HG02642 (cell line): ENCODE data around the gene SPATA2.
A peak's percentile ranks its signal among the peaks of the same experiment; 100 is the strongest.
"Not testable (repeated sequence)": the region's sequence is repeated elsewhere in the genome, so short reads cannot be mapped to it uniquely, and the experiment has no call there.

Experiments used
- ATAC-seq: cut with Tn5 transposase; IDR thresholded peaks from one replicate; pipeline ENCODE4 v1.9.1; 2021; ENCODE audit warnings: mild to moderate bottlenecking; ENCODE audit not compliant: unreplicated experiment, poor library complexity

SPATA2 gene, protein sequence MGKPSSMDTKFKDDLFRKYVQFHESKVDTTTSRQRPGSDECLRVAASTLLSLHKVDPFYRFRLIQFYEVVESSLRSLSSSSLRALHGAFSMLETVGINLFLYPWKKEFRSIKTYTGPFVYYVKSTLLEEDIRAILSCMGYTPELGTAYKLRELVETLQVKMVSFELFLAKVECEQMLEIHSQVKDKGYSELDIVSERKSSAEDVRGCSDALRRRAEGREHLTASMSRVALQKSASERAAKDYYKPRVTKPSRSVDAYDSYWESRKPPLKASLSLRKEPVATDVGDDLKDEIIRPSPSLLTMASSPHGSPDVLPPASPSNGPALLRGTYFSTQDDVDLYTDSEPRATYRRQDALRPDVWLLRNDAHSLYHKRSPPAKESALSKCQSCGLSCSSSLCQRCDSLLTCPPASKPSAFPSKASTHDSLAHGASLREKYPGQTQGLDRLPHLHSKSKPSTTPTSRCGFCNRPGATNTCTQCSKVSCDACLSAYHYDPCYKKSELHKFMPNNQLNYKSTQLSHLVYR

DNA sequence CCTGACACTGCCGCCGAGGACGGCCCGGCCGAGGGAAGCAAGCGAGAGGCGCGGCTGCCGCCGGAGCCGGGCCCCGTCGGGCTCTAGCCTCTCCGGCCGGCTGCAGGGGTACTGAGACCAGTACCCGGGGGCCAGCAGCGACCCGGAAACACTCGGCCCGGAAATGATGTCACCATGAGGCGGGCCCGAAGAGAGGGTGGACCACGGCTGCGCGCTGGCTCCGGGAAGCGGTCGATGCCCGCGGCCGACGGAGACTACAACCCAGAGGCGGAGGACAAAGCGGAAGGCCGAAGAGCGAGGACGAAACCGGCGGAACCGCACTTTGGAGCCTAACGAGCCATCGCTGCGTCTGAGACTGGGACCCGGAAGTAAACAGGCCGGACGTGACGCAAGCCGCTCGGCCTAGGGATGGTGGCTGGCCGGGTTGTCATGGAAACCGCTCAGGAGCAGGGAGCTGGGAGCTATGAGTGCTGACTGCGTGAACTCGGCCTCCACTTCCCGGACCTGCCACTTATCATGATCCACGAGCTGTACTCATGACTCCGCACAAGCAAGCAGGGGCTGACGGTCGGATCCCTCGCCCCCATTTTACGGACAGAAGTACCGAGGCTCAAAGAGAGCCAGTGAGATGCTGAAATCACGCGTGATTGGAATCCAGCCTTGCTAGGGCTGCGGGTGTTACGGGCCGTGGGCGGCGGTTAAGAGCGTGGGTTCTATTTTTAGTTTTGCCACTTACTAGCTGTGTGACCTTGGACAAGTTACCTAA lies at the start of gene SPATA2:
Gene SPATA2, minus strand, starts transcription at position 150 of the 766 bp plus-strand sequence. CDS start 7,039 bp downstream, outside the sequence.
- peak; percentile 91 for ATAC-seq

DNA sequence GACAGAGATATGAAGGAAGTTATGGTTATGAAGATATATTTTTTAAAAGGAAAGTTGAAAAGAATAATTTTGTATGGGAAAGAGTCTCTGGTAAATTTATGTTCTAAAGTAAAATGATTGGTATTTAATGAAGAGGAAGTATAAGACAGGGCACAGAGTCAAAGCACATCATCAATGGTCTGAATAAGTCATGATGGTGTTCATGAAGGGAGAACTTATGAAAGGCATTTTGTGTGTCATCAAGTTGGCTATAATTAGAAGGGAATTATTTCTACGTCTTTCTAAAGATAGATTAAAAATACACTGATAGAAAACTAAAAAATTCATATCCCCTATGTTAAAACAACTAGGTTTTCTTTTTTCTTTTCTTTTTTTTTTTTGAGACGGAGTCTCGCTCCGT lies 46.1 kb upstream of the SPATA2 start:
- no peak for ATAC-seq

DNA sequence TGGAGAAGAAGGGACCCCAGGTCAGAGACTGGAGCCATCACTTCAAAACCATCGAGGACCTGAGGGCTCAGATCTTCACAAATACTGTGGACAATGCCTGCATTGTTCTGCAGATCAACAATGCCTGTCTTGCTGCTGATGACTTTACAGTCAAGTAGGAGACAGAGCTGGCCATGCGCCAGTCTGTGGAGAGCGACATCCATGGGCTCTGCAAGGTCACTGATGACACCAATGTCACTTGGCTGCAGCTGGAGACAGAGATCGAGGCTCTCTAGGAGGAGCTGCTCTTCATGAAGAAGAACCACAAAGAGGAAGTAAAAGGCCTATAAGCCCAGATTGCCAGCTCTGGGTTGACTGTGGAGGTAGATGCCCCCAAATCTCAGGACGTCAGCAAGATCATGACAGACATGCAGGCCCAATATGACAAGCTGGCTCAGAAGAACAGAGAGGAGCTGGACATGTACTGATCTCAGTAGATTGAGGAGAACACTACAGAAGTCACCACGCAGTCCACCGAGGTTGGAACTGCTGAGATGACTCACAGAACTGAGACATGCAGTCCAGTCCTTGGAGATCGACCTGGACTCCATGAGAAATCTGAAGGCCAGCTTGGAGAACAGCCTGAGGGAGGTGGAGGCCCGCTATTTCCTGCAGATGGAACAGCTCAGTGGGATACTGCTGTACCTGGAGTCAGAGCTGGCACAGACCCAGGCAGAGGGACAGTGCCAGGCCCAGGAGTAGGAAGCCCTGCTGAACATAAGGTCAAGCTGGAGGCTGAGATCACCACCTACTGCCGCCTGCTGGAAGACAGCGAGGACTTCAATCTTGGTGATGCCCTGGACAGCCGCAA lies 42.0 kb upstream of the SPATA2 start:
- not testable (repeated sequence) for ATAC-seq

DNA sequence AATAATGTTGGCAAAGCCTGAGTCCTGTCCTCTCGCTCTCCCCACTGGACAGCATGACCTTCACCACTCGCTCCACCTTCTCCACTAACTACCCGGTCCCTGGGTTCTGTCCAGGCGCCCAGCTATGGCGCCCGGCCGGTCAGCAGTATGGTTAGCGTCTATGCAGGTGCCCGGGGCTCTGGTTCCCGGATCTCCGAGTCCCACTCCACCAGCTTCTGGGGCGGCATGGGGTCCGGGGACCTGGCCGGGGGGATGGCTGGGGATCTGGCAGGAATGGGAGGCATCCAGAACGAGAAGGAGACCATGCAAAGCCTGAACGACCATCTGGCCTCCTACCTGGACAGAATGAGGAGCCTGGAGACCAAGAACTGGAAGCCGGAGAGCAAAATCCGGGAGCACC lies 41.4 kb upstream of the SPATA2 start:
- ATAC-seq: no peak

DNA sequence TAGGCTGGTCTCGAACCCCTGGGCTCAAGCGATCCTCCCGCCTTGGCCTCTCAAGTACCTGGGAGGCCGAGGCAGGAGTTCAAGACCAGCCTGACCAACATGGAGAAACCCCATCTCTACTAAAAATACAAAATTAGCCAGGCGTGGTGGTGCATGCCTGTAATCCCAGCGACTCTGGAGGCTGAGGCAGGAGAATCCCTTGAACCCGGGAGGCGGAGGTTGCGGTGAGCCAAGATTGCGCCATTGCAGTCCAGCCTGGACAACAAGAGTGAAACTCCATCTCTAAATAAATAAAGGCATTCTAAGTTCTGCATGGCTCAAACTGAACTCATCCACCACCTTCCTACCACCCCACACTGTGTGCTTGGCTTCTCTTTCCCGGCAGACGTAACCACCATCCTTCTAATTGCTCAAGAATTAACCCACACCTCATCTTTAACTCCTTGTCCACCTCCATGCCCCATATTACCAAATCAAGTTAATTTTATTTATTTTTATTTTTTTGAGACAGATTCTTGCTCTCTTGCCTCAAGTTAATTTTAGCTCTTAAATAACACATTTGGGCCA lies 40.6 kb upstream of the SPATA2 start:
- ATAC-seq: not testable (repeated sequence)

DNA sequence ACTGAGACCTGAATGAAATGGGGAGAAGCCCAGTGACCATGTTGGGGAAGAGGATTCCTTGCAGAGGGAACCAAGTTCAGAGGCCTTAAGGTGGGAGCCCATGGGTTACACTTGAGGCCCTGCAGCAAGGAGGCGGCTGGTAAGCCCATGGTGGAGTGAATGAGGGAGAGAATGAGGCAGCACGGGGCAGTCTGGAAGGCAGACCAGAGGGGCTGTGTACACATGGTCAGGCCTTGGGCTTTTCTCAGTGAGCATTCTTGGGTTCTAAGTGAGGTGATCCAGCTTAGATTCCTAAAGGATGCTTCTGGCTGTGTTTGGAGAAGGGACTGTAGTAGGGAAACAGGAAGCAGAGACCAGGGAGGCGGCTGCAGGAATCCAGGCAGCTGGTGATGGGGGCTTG lies 39.8 kb upstream of the SPATA2 start:
- ATAC-seq: no peak

DNA sequence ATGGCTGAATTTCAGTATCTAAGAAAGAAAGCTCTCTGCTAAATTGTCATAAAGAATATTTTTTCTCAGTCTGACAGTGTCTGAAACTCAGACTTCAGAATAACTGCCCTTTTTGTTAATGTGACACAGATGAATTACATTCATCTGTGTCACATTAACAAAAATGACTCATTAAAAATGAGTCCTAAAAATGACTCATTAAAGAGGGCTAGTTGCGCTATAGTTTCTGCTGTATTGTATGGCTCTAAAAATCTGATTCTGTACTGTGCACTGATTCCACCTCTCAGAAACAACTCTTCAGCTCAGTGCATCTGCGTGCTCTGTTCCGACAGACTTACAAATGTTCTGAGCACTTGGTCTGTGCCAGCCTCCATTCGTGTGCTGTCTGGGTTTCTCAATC lies 35.8 kb upstream of the SPATA2 start:
- ATAC-seq: no peak

DNA sequence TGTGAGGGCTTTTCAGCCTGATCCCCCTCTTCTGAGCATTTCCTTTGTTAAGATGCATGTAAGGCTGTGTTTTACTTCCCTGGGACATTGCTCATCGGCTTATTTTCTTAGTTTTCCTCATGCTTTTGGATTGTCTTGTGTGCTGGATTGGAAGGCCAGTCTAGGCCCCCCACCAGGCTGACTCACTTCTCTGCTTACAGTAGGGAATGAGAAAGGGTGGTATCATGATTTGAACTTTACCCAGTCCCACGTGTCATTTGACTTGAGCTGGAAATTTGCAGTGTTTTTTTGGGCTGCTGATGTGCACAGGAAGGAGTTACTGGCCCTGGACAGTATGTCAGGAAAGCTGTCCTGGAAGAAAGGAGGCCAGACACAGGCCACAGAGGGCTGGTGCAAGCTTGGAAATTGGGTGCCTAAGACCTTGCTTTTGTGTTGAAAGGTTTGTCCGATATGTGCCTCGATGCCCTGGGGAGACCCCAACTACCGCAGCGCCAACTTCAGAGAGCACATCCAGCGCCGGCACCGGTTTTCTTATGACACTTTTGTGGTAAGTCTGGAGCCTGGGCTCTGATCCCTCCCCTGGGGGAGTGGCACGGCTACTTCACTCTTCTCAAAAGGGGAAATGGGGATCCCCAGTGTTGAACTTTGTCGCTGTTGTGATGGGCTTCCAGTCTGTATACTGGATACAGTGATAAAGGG lies 33.6 kb upstream of the SPATA2 start:
- ATAC-seq: no peak

DNA sequence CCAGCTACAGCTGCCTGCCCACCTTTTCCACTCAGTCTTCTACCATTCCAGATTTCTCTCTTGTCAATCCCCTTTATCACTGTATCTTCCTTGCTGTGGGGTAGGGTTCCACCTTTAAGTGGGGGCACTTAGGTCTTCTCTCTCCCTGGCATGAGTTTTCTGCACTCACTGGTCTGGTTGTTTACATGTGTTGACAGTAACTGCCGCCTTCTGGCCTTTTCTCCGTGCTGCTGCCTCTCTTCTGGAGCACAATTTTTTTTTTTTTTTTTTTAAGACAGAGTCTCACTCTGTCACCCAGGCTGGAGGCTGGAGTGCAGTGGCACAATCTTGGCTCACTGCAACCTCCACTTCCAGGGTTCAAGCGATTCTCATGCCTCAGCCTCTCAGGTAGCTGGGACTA lies 32.8 kb upstream of the SPATA2 start:
- ATAC-seq: no peak

DNA sequence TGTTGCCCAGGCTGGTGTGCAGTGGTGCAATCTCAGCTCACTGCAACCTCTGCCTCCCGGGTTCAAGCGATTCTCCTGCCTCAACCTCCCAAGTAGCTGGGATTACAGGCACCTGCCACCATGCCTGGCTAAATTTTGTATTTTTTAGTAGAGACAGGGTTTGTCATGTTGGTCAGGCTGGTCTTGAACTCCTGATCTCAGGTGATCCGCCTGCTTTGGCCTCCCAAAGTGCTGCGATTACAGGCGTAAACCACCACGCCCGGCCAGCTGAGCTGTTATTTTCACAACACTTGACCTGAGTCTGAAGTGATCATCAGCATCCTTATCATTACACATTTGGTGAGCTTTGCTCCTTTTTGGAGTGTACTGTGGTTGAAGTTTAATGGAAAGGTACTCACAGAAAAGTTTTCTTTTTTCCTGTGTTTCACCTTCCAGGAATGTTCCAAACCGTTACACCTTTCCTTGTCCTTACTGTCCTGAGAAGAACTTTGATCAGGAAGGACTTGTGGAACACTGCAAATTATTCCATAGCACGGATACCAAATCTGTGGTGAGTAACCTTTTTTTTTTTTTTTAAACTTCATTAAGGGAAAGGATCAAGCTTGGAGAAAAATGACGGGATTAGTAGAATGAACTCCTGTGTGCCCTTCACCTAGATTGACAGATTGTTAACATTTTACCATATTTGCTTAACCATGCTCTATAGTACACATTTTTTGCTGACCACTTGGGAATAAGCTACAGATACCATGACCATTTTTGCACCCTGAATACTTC lies 30.6 kb upstream of the SPATA2 start:
- ATAC-seq: no peak

DNA sequence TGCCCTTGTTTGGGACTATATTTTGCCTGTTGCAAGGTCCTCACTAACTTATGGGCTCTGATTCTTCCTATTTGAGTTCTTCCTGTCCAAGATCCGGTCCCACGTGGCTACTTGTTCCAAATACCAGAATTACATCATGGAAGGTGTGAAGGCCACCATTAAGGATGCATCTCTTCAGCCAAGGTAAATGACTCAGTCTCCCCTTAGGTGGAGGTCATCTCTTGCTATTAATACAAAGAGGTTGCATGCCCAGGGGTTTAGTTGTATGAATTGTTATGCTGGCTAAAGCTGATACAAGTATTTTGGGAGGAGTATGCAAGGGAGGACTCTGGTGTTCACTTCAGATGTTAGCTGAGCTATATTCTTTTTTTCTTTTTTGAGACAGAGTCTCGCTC lies 30.0 kb upstream of the SPATA2 start:
- no peak for ATAC-seq

DNA sequence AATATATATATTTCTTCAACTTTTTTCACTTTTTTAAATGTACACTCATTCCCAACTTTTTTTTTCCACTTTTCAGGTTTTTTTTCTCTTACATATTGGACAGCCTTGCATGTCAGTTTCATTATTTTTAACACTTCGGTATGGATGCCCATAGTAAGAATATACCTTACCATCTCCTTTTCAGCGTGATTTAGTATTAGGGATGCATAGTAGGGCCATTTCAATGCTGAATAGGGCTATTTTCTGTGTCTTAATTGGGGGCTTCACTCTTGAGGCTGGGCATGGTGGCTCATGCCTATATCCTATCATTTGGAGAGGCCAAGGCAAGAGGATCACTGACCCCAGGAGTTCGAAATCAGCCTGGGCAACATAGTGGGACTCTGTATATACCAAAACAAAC lies 27.6 kb upstream of the SPATA2 start:
- no peak for ATAC-seq

DNA sequence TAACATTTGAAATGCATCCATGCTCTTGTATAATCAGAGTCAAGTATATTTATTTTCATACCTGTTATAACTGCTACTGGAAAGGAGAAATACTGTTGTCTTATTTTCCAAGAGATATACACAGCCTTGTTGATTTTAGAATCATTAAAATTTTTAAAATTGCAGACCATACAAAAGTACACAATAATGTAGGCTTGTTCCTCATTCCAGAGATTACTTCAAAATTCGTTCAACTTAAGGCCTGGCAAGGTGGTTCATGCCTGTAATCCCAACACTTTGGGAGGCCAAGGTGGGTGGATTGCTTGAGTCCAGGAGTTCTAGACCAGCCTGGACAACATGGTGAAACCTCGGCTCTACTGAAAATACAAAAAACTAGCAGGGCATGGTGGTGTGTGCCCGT lies 27.0 kb upstream of the SPATA2 start:
- no peak for ATAC-seq

DNA sequence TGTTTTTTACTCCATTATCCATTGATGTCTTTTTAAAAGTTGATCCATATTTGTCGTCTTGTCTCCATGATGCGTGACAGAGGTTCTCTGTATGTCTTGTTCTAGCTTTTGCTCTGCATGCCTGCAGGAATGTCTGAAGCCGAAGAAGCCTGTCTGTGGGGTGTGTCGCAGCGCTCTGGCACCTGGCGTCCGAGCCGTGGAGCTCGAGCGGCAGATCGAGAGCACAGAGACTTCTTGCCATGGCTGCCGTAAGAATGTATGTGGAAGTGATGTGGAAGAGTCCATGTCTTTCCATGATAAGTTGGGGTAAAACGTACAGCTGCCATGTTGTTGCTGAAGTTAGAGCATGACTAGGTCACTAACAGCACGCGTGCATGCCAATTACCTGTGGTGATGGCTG lies 26.1 kb upstream of the SPATA2 start:
- no peak for ATAC-seq

DNA sequence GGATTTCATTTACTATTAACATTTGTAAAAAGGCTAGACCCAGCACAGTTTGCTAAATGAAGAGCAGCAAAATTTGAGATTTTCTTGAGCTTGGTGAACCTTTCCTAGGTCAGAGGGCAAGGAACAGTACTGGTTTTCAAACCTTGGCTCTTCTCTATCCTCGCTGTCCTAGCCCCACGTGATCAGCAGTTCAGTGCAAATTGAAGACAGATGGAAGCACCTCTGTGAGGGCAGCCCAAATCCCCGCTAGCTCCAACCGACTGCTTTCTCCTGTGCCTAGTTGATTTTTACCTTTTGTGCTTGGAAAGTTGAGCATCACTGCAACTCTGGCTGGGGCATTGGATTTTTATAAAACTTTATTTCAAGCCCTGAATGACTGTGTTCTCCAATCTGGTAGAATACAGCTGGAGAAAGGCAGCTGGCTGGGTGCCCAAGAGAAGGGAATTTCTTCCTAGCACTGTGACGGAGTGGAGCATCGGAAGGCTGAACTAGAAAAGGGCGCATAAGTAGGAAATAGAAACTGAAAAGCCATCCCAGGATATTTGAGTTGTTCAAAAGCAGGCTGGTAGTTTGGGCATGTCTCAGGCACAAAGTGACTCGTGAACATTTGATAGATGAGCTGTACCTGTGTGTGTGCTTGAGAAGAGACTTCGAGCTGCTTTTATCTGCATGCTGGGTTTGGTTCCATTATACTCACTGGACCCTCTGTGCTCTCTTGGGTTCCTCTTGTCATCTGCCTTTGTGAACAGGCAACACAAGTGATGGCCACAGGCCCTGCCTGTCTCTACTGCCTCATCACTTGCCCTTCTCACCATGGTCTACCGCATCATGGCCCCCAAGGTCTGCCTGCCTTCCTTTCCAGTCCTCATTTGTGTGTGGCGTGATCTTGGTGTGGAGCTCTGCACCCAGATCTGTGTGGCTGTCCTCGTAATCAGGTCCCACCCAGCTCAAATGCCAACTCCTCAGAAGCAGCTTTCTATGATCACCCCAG lies 23.1 kb upstream of the SPATA2 start:
- ATAC-seq: no peak

DNA sequence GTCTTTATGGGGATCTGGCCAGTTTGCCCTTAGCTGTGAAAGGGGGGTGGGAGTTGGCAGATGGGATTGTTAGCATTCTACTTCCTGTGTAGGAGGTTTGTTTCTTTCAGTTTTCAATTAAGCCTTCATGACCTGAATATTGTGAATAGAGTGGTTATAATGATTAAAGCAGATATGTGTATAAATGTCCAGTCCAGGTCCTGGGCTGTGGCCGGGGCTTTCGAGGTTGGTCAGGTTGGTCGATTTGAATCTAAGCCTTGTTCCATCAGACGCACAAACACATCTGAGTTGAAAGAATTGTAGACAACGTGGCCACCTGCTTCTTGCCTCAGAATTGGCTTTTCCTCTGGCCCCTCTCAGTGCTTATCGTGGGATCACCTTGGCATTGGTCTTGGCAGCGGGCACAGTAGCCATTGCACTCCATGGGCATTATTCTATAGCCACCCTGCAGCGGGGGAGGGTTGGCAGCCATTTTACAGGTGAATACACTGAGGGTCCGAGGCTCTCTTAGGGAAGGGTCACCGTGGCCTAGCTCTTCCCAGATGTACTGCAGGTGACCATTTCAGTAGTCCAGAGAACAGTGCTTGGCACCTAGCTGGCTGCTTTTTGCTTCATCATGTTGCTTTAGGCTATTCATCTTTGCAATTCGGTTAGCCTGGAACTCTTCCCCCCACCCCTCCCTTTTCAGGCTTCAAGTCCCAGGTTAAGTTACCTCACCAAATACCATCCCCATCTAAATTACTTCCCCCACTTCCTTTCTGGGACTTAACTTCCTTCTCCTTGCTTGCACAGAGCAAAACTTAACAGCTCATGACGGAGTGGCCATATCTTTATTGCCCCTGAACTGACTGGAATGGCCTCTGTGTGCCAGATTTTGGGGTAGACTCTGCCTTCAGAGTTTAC lies 21.9 kb upstream of the SPATA2 start:
- no peak for ATAC-seq
